Caco-2 (cell line): ENCODE data around the gene ZNF609. TPM values are rescaled to one million over a fixed set of nuclear protein-coding genes. Genes with fewer than 3 reads are reported as not detected.
"Not testable (repeated sequence)": the region's sequence is repeated elsewhere in the genome, so short reads cannot be mapped to it uniquely, and the experiment has no call there.

Source experiments
- BruUV-seq: library from RNA; stranded (reverse); fragments of 400-500 nt; replicated peaks from 2 replicates; lab custom pipeline; 2021; lab: Mats Ljungman, UMichigan
- CTCF ChIA-PET: fragments of 300-600 bp; sonication (Branson Sonifier 250); formaldehyde crosslinking; loops from one replicate; lab custom pipeline; 2022; ENCODE audit warnings: antibody characterized with exemption; lab: Charles Lee
- POLR2A ChIA-PET: fragments of 300-600 bp; sonication (Branson Sonifier 250); formaldehyde crosslinking; loops from one replicate; lab custom pipeline; 2022; ENCODE audit warnings: antibody characterized with exemption; lab: Charles Lee
- DNase-seq, 2 experiments: peaks; one replicate each; pipeline versions ENCODE4 v3.0.0 to v3.0.0-alpha.2; 2020 to 2022
- H3K27me3 ChIP-seq: replicated peaks from 2 replicates; pipeline ENCODE4 v1.6.0; 2011; ENCODE audit warnings: low read length; ENCODE audit not compliant: control insufficient read depth, insufficient read depth
- H3K36me3 ChIP-seq: 2 replicates; pipeline ENCODE4 v1.5.1; 2011; ENCODE audit warnings: low read length; ENCODE audit not compliant: control insufficient read depth, insufficient read depth
- H3K4me1 ChIP-seq: fragments of 250-450 bp; sonication (Bioruptor Pico); 2 replicates; pipeline ENCODE4 v1.5.1; 2020; ENCODE audit warnings: mild to moderate bottlenecking
- H3K4me3 ChIP-seq: 2 replicates; pipeline ENCODE4 v1.5.1; 2011; ENCODE audit warnings: low read depth, mild to moderate bottlenecking, control low read depth, low read length
- H3K9me3 ChIP-seq: fragments of 250-450 bp; sonication (Bioruptor Pico); 2 replicates; pipeline ENCODE4 v1.5.1; 2020; ENCODE audit warnings: mild to moderate bottlenecking, moderate library complexity
- H3K27ac Mint-ChIP-seq: one replicate; pipeline ENCODE4 v1.8.0; 2022; ENCODE audit warnings: mixed read lengths; ENCODE audit not compliant: unreplicated experiment
- H3K27me3 Mint-ChIP-seq: one replicate; pipeline ENCODE4 v1.8.0; 2022; ENCODE audit warnings: mixed read lengths; ENCODE audit not compliant: insufficient read depth, unreplicated experiment
- H3K36me3 Mint-ChIP-seq: one replicate; pipeline ENCODE4 v1.8.0; 2022; ENCODE audit warnings: mild to moderate bottlenecking, mixed read lengths; ENCODE audit not compliant: insufficient read depth, unreplicated experiment
- H3K4me1 Mint-ChIP-seq: one replicate; pipeline ENCODE4 v1.8.0; 2022; ENCODE audit warnings: low read depth, mixed read lengths; ENCODE audit not compliant: unreplicated experiment
- H3K4me3 Mint-ChIP-seq: one replicate; pipeline ENCODE4 v1.8.0; 2022; ENCODE audit warnings: mild to moderate bottlenecking, moderate library complexity, mixed read lengths; ENCODE audit not compliant: unreplicated experiment
- H3K9me3 Mint-ChIP-seq: one replicate; pipeline ENCODE4 v1.8.0; 2022; ENCODE audit warnings: mixed read lengths; ENCODE audit not compliant: unreplicated experiment
- CTCF ChIP-seq, 2 experiments: fragments of 200-600 bp in 1 of 2; IDR thresholded peaks; 1 replicate in 1 of 2; 2 replicates in 1 of 2; pipeline versions ENCODE4 v1.5.1 to v1.8.0; 2011 to 2022; ENCODE audit warnings: antibody characterized with exemption in 1 of 2, control low read depth in 1 of 2, inconsistent platforms in 1 of 2, low read depth in 1 of 2, low read length in 1 of 2, mild to moderate bottlenecking in 1 of 2, moderate library complexity in 1 of 2; ENCODE audit not compliant: insufficient read depth in 1 of 2, severe bottlenecking in 1 of 2, unreplicated experiment in 1 of 2
- intact Hi-C: fragments of 100-400 bp; cut with micrococcal nuclease; formaldehyde crosslinking; loops from one replicate; pipeline ENCODE4 v1.10.0; 2022; ENCODE audit not compliant: unreplicated experiment
- total RNA-seq: library from RNA; stranded (reverse); gene quantifications from 2 replicates; pipeline ENCODE4 v1.2.3, GENCODE V29; 2022

The ZNF609 gene
- total RNA-seq, 1 experiment from 2014 or later = 30.1 TPM

GRCh38 chr15:64630396-64631107 lies 170.2 kb downstream of the ZNF609 start:
- Mint-ChIP-seq H3K27me3 (no peaks in the 10 kb centered on the region), H3K9me3 (no peaks in the 10 kb centered on the region), H3K27ac (no peak overlapping the region), H3K36me3 (peaks cover 28% of the 10 kb centered on the region), H3K4me1 (peaks cover 21% of the 10 kb centered on the region), H3K4me3 (no peak overlapping the region)
- DNase-seq = no peak
- CTCF ChIA-PET = interaction anchor here (0.6 kb wide), 1 partner anchor 85 kb away, joined by 4 read pairs; no protein-coding TSS in a partner anchor
- no peaks in the 10 kb centered on the region for H3K9me3 ChIP-seq
- H3K36me3 ChIP-seq = no peaks in the 10 kb centered on the region; the same call in 1 of the 2 replicates
- H3K4me1 ChIP-seq = peaks cover 20% of the 10 kb centered on the region
- no peak for TF ChIP-seq CTCF (IDR thresholded peaks at IDR 0.05; ENCODE audit: insufficient read depth in 1 of 2, low read depth in 1 of 2, low read length in 1 of 2, severe bottlenecking in 1 of 2, unreplicated experiment in 1 of 2)
- BruUV-seq = no TSS peak
- H3K27me3 ChIP-seq = no peaks in the 10 kb centered on the region
- no peak overlapping the region for H3K4me3 ChIP-seq
- intact Hi-C loops = no loop called here
- POLR2A ChIA-PET = no interaction called here

GRCh38 chr15:64632639-64633038 lies 172.3 kb downstream of the ZNF609 start:
- peaks cover 30% of the 10 kb centered on the region for H3K4me1 Mint-ChIP-seq
- H3K4me3 ChIP-seq, H3K9me3 Mint-ChIP-seq, intact Hi-C loops, DNase-seq, H3K9me3 ChIP-seq, H3K27me3 ChIP-seq, CTCF ChIA-PET, BruUV-seq, H3K27ac Mint-ChIP-seq, H3K36me3 ChIP-seq, H3K4me3 Mint-ChIP-seq, H3K27me3 Mint-ChIP-seq, POLR2A ChIA-PET: not testable (repeated sequence)
- peaks cover 38% of the 10 kb centered on the region for H3K4me1 ChIP-seq
- H3K36me3 Mint-ChIP-seq = peaks cover 22% of the 10 kb centered on the region

- Mint-ChIP-seq H3K4me3 (no peak overlapping the region), H3K4me1 (peaks cover 30% of the 10 kb centered on the region), H3K9me3 (no peaks in the 10 kb centered on the region), H3K27ac (peak overlapping the region; percentile 66), H3K27me3 (no peaks in the 10 kb centered on the region), H3K36me3 (peaks cover 22% of the 10 kb centered on the region)
- no peak overlapping the region for H3K4me3 ChIP-seq
- DNase-seq = no peak
- no peaks in the 10 kb centered on the region for H3K9me3 ChIP-seq
- H3K36me3 ChIP-seq = no peaks in the 10 kb centered on the region; the same call in 1 of the 2 replicates
- ChIA-PET CTCF (interaction anchor here (1.1 kb wide), 1 partner anchor 18 kb away, joined by 4 read pairs; no protein-coding TSS in a partner anchor), POLR2A (no interaction called here)
- BruUV-seq = no TSS peak
- intact Hi-C loops = no loop called here
- no peak for TF ChIP-seq CTCF (IDR thresholded peaks at IDR 0.05; ENCODE audit: insufficient read depth in 1 of 2, low read depth in 1 of 2, low read length in 1 of 2, severe bottlenecking in 1 of 2, unreplicated experiment in 1 of 2)
- peaks cover 42% of the 10 kb centered on the region for H3K4me1 ChIP-seq
- no peaks in the 10 kb centered on the region for H3K27me3 ChIP-seq
These were observed 173.0 kb downstream of the ZNF609 start for GRCh38 chr15:64633332-64633731.
